ENCODE data around the gene LMF2.

DNA sequence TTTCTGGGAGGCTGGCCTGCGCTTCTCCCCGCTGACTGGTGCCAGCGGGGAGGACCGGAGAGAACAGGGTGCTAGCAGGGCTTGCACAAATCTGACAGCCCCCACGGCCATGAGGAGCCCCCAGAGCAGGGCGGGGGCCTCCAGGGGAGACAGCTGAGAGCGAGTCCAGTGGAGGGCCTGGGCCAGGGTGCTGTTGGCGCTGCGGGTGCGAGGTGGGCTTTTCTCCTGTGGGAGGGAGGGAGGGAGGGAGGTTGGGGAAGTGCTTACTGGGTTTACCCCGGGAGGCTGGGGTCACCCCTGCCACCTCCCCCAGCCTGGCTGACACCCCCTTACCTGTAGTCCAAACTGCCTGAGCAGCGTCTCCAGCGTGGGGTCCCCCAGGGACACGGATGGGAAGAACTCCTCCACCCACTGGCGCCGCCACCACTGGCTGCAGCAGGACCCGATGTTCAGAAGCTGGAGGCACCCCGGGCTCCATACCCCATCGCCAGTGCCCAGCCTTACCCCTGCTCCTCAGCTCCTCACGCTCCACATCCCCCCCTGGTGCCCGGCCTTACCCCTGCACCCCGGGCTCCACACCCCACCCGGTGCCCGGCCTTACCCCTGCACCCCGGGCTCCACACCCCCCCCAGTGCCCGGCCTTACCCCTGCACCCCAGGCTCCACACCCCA lies 3.9 kb downstream of the LMF2 start:
- TF ChIP-seq, protein P1, sequence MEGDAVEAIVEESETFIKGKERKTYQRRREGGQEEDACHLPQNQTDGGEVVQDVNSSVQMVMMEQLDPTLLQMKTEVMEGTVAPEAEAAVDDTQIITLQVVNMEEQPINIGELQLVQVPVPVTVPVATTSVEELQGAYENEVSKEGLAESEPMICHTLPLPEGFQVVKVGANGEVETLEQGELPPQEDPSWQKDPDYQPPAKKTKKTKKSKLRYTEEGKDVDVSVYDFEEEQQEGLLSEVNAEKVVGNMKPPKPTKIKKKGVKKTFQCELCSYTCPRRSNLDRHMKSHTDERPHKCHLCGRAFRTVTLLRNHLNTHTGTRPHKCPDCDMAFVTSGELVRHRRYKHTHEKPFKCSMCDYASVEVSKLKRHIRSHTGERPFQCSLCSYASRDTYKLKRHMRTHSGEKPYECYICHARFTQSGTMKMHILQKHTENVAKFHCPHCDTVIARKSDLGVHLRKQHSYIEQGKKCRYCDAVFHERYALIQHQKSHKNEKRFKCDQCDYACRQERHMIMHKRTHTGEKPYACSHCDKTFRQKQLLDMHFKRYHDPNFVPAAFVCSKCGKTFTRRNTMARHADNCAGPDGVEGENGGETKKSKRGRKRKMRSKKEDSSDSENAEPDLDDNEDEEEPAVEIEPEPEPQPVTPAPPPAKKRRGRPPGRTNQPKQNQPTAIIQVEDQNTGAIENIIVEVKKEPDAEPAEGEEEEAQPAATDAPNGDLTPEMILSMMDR (IDR thresholded peaks at IDR 0.05; ENCODE audit: low read depth, low read length, poor library complexity, severe bottlenecking), result no peak
- TF ChIP-seq EZH2phosphoT487 (IDR thresholded peaks at IDR 0.05; ENCODE audit: borderline replicate concordance, low read length), result no peak
